Liver (tissue), 2 donors: ENCODE results near the gene RBM10.

ENCODE experiments used
- CTCF ChIP-seq: fragments of 150-350 bp; IDR thresholded peaks from 2 replicates; pipeline ENCODE4 v1.5.1; 2017; ENCODE audit warnings: improper control_type of control experiment, low read depth, low read length; ENCODE audit not compliant: missing input control
- REST ChIP-seq: IDR thresholded peaks from 2 replicates; pipeline ENCODE4 v1.6.1; 2016; ENCODE audit warnings: antibody characterized with exemption, mild to moderate bottlenecking
- donor health status: healthy.

GRCh38 chrX:47221756-47222155, 76.7 kb downstream of the RBM10 start:
- no peak for TF ChIP-seq CTCF
- TF ChIP-seq REST = no peak
